Measurements from ENCODE around the gene CARMIL3.
"Not testable (repeated sequence)": the region's sequence is repeated elsewhere in the genome, so short reads cannot be mapped to it uniquely, and the experiment has no call there.

CARMIL3 gene

DNA sequence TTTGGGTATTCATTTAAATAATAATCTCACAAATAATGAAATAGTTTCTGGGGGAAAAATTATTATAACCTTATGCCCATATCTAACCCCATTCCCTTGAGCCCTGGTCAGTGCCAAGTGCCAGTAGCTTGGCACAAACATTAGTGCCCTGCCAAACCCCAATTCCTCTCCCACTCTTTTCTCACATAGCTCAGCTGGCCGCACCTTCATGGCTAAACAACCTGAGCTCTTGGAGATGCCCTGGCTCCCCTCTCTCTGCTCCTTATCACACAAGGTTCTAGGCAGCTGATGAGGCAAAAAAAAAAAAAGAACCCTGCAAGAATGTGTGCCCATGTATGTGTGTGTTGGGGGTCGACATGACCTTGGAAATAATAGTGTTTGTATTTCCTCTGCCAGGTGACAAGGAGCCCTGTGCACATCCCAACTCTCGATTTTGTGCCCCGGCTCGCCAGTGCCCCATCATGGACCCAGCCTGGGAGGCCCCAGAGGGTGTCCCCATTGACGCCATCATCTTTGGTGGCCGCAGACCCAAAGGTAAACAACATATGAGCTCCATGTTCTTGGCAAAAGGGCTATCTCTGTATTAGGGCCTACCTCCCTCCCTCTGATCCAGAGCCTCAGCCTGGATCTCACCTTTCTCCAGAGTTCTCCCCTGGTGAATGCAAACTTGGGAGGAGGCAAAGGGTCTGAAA, 50.7 kb downstream of the CARMIL3 start:
- Histone ChIP-seq H3K79me1 (ENCODE audit: low read depth, low read length) (no peaks in the 10 kb centered on the region), H3K4me3 (ENCODE audit: low read length in 2 of 2) (no peak overlapping the region), H2BK12ac (ENCODE audit: low read length) (no peak overlapping the region), H3K4me2 (ENCODE audit: insufficient read depth, low read length, poor library complexity, severe bottlenecking) (no peak overlapping the region), H3K27me3 (ENCODE audit: control insufficient read depth in 3 of 3, insufficient read depth in 3 of 3, low read depth in 1 of 3, low read length in 3 of 3) (no peaks in the 10 kb centered on the region), H3K9me3 (replicated peaks in 1 of 2; ENCODE audit: control insufficient read depth in 2 of 2, insufficient read depth in 1 of 2, low read depth in 1 of 2, low read length in 2 of 2) (peaks cover 0 to 2% of the 10 kb centered on the region in 2 donors), H3K4me1 (ENCODE audit: control insufficient read depth in 2 of 2, insufficient read depth in 1 of 2, low read depth in 1 of 2, low read length in 2 of 2) (no peaks in the 10 kb centered on the region), H4K91ac (ENCODE audit: low read depth, low read length, poor library complexity) (no peak overlapping the region), H2BK120ac (ENCODE audit: low read depth, low read length) (no peak overlapping the region), H3K18ac (ENCODE audit: low read length) (no peak overlapping the region), H2BK15ac (ENCODE audit: low read length) (no peak overlapping the region), H3K23ac (ENCODE audit: low read depth, low read length, poor library complexity) (no peak overlapping the region), H4K8ac (ENCODE audit: low read depth, low read length) (no peak overlapping the region), H3K9ac (ENCODE audit: low read depth, low read length, poor library complexity) (no peak overlapping the region), H2BK5ac (ENCODE audit: low read length) (no peak overlapping the region), H3K36me3 (replicated peaks in 1 of 2; ENCODE audit: control insufficient read depth in 2 of 2, insufficient read depth in 2 of 2, low read length in 2 of 2) (peaks cover 29 to 48% of the 10 kb centered on the region in 2 donors), H3K4ac (ENCODE audit: low read length) (no peak overlapping the region), H3K27ac (replicated peaks; ENCODE audit: low read length) (no peak overlapping the region), H2AFZ (ENCODE audit: low read length) (no peak overlapping the region), H2AK5ac (ENCODE audit: low read depth, low read length) (no peak overlapping the region), H3K14ac (ENCODE audit: low read length) (no peak overlapping the region)
- DNase-seq (ENCODE audit: low spot score) = no peak
- WGBS, 2 donors (ENCODE audit: extremely low coverage in 2 of 2, insufficient read length in 2 of 2, insufficient replicate concordance in 1 of 2) = no CpG with 5 or more reads among the region's 7 CpGs

DNA sequence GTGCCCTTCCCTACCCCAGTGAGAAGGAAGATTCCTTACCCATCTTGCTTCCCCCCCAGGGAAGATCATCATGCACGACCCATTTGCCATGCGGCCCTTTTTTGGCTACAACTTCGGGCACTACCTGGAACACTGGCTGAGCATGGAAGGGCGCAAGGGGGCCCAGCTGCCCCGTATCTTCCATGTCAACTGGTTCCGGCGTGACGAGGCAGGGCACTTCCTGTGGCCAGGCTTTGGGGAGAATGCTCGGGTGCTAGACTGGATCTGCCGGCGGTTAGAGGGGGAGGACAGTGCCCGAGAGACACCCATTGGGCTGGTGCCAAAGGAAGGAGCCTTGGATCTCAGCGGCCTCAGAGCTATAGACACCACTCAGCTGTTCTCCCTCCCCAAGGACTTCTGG, 51.6 kb downstream of the CARMIL3 start:
- no peak overlapping the region for H2BK120ac ChIP-seq (ENCODE audit: low read depth, low read length)
- H3K79me1 ChIP-seq (ENCODE audit: low read depth, low read length) = no peaks in the 10 kb centered on the region
- no peak overlapping the region for H2BK5ac ChIP-seq (ENCODE audit: low read length)
- no peak overlapping the region for H3K23ac ChIP-seq (ENCODE audit: low read depth, low read length, poor library complexity)
- H4K91ac ChIP-seq (ENCODE audit: low read depth, low read length, poor library complexity) = no peak overlapping the region
- H3K4me1 ChIP-seq (ENCODE audit: control insufficient read depth in 2 of 2, insufficient read depth in 1 of 2, low read depth in 1 of 2, low read length in 2 of 2) = no peaks in the 10 kb centered on the region
- H3K9me3 ChIP-seq (replicated peaks in 1 of 2; ENCODE audit: control insufficient read depth in 2 of 2, insufficient read depth in 1 of 2, low read depth in 1 of 2, low read length in 2 of 2) = peaks cover 0 to 2% of the 10 kb centered on the region in 2 donors
- H3K27me3 ChIP-seq (ENCODE audit: control insufficient read depth in 3 of 3, insufficient read depth in 3 of 3, low read depth in 1 of 3, low read length in 3 of 3) = no peaks in the 10 kb centered on the region
- H3K4me3 ChIP-seq (ENCODE audit: low read length in 2 of 2) = no peak overlapping the region
- H3K27ac ChIP-seq (replicated peaks; ENCODE audit: low read length) = no peak overlapping the region
- H2AFZ ChIP-seq (ENCODE audit: low read length) = no peak overlapping the region
- no peak for DNase-seq (ENCODE audit: low spot score)
- no peak overlapping the region for H2AK5ac ChIP-seq (ENCODE audit: low read depth, low read length)
- WGBS, 2 donors (ENCODE audit: extremely low coverage in 2 of 2, insufficient read length in 2 of 2, insufficient replicate concordance in 1 of 2) = no CpG with 5 or more reads among the region's 13 CpGs
- H3K14ac ChIP-seq (ENCODE audit: low read length) = no peak overlapping the region
- no peak overlapping the region for H2BK12ac ChIP-seq (ENCODE audit: low read length)
- H3K4ac ChIP-seq (ENCODE audit: low read length) = no peak overlapping the region
- H2BK15ac ChIP-seq (ENCODE audit: low read length) = no peak overlapping the region
- no peak overlapping the region for H3K4me2 ChIP-seq (ENCODE audit: insufficient read depth, low read length, poor library complexity, severe bottlenecking)
- H4K8ac ChIP-seq (ENCODE audit: low read depth, low read length) = no peak overlapping the region
- peaks cover 25 to 42% of the 10 kb centered on the region in 2 donors for H3K36me3 ChIP-seq (replicated peaks in 1 of 2; ENCODE audit: control insufficient read depth in 2 of 2, insufficient read depth in 2 of 2, low read length in 2 of 2)
- no peak overlapping the region for H3K18ac ChIP-seq (ENCODE audit: low read length)
- no peak overlapping the region for H3K9ac ChIP-seq (ENCODE audit: low read depth, low read length, poor library complexity)

DNA sequence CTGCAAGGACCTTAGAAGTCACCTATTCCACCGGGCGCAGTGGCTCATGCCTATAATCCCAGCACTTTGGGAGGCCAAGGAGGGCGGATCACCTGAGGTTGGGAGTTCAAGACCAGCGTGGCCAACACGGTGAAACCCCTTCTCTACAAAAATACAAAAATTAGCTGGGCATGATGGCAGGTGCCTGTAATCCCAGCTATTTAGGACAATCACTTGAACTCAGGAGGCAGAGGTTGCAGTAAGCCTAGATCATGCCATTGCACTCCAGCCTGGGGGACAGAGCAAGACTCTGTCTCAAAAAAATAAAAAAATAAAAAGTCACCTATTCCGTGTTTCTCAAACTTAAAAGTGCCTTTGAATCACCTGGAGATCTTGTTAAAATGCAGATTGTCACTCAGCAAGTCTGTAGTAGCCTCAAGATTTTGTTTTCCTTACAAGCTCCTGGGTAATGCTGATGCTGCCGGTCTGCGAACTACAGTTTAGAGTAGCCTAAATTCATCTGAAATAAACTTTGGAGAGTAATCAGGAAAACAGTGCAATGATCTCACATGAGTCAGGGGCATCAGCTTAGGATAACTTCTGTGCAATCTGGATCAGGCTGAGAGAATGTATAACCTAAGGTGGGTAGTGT, 53.9 kb downstream of the CARMIL3 start:
- H3K4me3 ChIP-seq (ENCODE audit: low read length in 2 of 2); H4K91ac ChIP-seq (ENCODE audit: low read depth, low read length, poor library complexity); H3K14ac ChIP-seq (ENCODE audit: low read length); H3K79me1 ChIP-seq (ENCODE audit: low read depth, low read length); H2AFZ ChIP-seq (ENCODE audit: low read length); H2BK5ac ChIP-seq (ENCODE audit: low read length); H3K27ac ChIP-seq (replicated peaks; ENCODE audit: low read length); H3K4me2 ChIP-seq (ENCODE audit: insufficient read depth, low read length, poor library complexity, severe bottlenecking); H3K27me3 ChIP-seq (ENCODE audit: control insufficient read depth in 3 of 3, insufficient read depth in 3 of 3, low read depth in 1 of 3, low read length in 3 of 3); DNase-seq (ENCODE audit: low spot score); H3K4ac ChIP-seq (ENCODE audit: low read length); H2BK120ac ChIP-seq (ENCODE audit: low read depth, low read length); H4K8ac ChIP-seq (ENCODE audit: low read depth, low read length); H3K18ac ChIP-seq (ENCODE audit: low read length); H3K9me3 ChIP-seq (replicated peaks in 1 of 2; ENCODE audit: control insufficient read depth in 2 of 2, insufficient read depth in 1 of 2, low read depth in 1 of 2, low read length in 2 of 2); H3K4me1 ChIP-seq (ENCODE audit: control insufficient read depth in 2 of 2, insufficient read depth in 1 of 2, low read depth in 1 of 2, low read length in 2 of 2); H2BK12ac ChIP-seq (ENCODE audit: low read length); H3K23ac ChIP-seq (ENCODE audit: low read depth, low read length, poor library complexity); H2AK5ac ChIP-seq (ENCODE audit: low read depth, low read length); H2BK15ac ChIP-seq (ENCODE audit: low read length); H3K9ac ChIP-seq (ENCODE audit: low read depth, low read length, poor library complexity): not testable (repeated sequence)
- H3K36me3 ChIP-seq (replicated peaks in 1 of 2; ENCODE audit: control insufficient read depth in 2 of 2, insufficient read depth in 2 of 2, low read length in 2 of 2) = peaks cover 13 to 23% of the 10 kb centered on the region in 2 donors
- no CpG with 5 or more reads among the region's 8 CpGs for WGBS, 2 donors (ENCODE audit: extremely low coverage in 2 of 2, insufficient read length in 2 of 2, insufficient replicate concordance in 1 of 2)

DNA sequence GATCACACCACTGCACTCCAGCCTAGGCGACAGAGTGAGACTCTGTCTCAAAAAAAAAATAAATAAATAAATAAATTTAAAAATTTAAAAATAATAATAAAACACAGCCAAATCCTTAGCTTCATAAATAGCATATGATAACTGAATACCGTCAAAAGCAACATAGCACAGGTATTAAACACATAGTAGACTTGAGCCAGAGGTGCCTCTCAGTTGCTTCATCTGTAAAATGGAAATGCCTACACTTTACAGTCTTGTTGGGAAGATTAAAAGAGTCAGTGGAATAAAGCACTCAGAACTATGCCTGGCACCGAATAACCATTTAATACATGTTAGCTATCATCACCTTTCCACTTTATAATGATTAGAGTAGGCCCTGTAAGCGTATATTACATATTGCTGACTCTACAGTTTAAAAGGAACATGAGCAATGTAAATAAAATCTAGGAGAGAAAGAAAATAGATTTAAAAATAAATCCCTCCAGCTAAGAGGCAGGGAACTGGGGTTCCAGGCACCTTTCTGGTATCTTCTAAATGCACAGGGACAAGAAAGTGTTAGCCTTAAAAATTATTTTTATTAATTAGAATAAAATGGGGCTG, 55.0 kb downstream of the CARMIL3 start:
- Histone ChIP-seq H3K14ac (ENCODE audit: low read length) (no peak overlapping the region), H3K9me3 (replicated peaks in 1 of 2; ENCODE audit: control insufficient read depth in 2 of 2, insufficient read depth in 1 of 2, low read depth in 1 of 2, low read length in 2 of 2) (peaks cover 0 to 2% of the 10 kb centered on the region in 2 donors), H2BK15ac (ENCODE audit: low read length) (no peak overlapping the region), H3K4me3 (ENCODE audit: low read length in 2 of 2) (no peak overlapping the region), H3K23ac (ENCODE audit: low read depth, low read length, poor library complexity) (no peak overlapping the region), H2AK5ac (ENCODE audit: low read depth, low read length) (no peak overlapping the region), H3K4me2 (ENCODE audit: insufficient read depth, low read length, poor library complexity, severe bottlenecking) (no peak overlapping the region), H3K27ac (replicated peaks; ENCODE audit: low read length) (no peak overlapping the region), H3K4ac (ENCODE audit: low read length) (no peak overlapping the region), H2BK120ac (ENCODE audit: low read depth, low read length) (no peak overlapping the region), H3K36me3 (replicated peaks in 1 of 2; ENCODE audit: control insufficient read depth in 2 of 2, insufficient read depth in 2 of 2, low read length in 2 of 2) (peaks cover 13 to 17% of the 10 kb centered on the region in 2 donors), H3K27me3 (ENCODE audit: control insufficient read depth in 3 of 3, insufficient read depth in 3 of 3, low read depth in 1 of 3, low read length in 3 of 3) (no peaks in the 10 kb centered on the region), H2AFZ (ENCODE audit: low read length) (no peak overlapping the region), H4K8ac (ENCODE audit: low read depth, low read length) (no peak overlapping the region), H3K18ac (ENCODE audit: low read length) (no peak overlapping the region), H2BK5ac (ENCODE audit: low read length) (no peak overlapping the region), H2BK12ac (ENCODE audit: low read length) (no peak overlapping the region), H3K4me1 (ENCODE audit: control insufficient read depth in 2 of 2, insufficient read depth in 1 of 2, low read depth in 1 of 2, low read length in 2 of 2) (no peaks in the 10 kb centered on the region), H3K79me1 (ENCODE audit: low read depth, low read length) (no peaks in the 10 kb centered on the region), H4K91ac (ENCODE audit: low read depth, low read length, poor library complexity) (no peak overlapping the region), H3K9ac (ENCODE audit: low read depth, low read length, poor library complexity) (no peak overlapping the region)
- DNase-seq (ENCODE audit: low spot score) = no peak
- WGBS, 2 donors (ENCODE audit: extremely low coverage in 2 of 2, insufficient read length in 2 of 2, insufficient replicate concordance in 1 of 2) = no CpG with 5 or more reads among the region's 4 CpGs

Data from neuronal stem cell (in vitro differentiated cells).